ENCODE results near the gene ADGRA1.

GRCh38 chr10:133087045-133087678 lies 562 bp upstream of the ADGRA1 start:
- TF ChIP-seq CTCF (IDR thresholded peaks at IDR 0.05; ENCODE audit: control extremely low read depth in 1 of 3, insufficient read depth in 1 of 3, low read depth in 1 of 3, low read length in 3 of 3) (no peak), ATF3 (IDR thresholded peaks at IDR 0.05; ENCODE audit: insufficient read depth, low read depth, low read length) (no peak), POLR2A (IDR thresholded peaks at IDR 0.05; ENCODE audit: control extremely low read depth in 1 of 2, low read depth in 2 of 2, low read length in 2 of 2) (no peak), JUND (IDR thresholded peaks at IDR 0.05; ENCODE audit: low read length) (no peak), ASH2L (IDR thresholded peaks at IDR 0.05; ENCODE audit: low read length) (no peak), CREB1 (IDR thresholded peaks at IDR 0.05) (no peak), FOSL1 (IDR thresholded peaks at IDR 0.05; ENCODE audit: insufficient read depth, low read depth, low read length) (no peak), POLR2AphosphoS5 (IDR thresholded peaks at IDR 0.05; ENCODE audit: low read depth, low read length) (no peak)
